ENCODE results near the gene RHOU.

RHOU gene

GRCh38 chr1:228739826-228740225 lies 4.5 kb downstream of the RHOU start:
- FAIRE-seq = no peak

GRCh38 chr1:228740543-228741317 lies 5.5 kb downstream of the RHOU start:
- FAIRE-seq = no peak

GRCh38 chr1:228742281-228742860 lies 7.1 kb downstream of the RHOU start:
- FAIRE-seq = no peak

- FAIRE-seq = no peak
These were observed 8.1 kb downstream of the RHOU start for GRCh38 chr1:228743405-228743804.

GRCh38 chr1:228744356-228744755 lies 9.1 kb downstream of the RHOU start:
- no peak for FAIRE-seq

- FAIRE-seq = no peak
These were observed 9.6 kb downstream of the RHOU start for GRCh38 chr1:228744918-228745317.

- no peak for FAIRE-seq
These were observed 10.2 kb downstream of the RHOU start for GRCh38 chr1:228745497-228745896.

GRCh38 chr1:228747301-228747935 lies 12.1 kb downstream of the RHOU start:
- no peak for FAIRE-seq

- FAIRE-seq = no peak
These were observed 12.8 kb downstream of the RHOU start for GRCh38 chr1:228748029-228748428.

GRCh38 chr1:228748431-228748830 lies 13.2 kb downstream of the RHOU start:
- no peak for FAIRE-seq

GRCh38 chr1:228749765-228750164 lies 14.5 kb downstream of the RHOU start:
- FAIRE-seq = no peak

GRCh38 chr1:228750915-228751314 lies 15.6 kb downstream of the RHOU start:
- FAIRE-seq = no peak

- no peak for FAIRE-seq
These were observed 16.2 kb downstream of the RHOU start for GRCh38 chr1:228751360-228752098.

GRCh38 chr1:228752258-228752657 lies 17.0 kb downstream of the RHOU start:
- FAIRE-seq = no peak

GRCh38 chr1:228752675-228753265 lies 17.5 kb downstream of the RHOU start:
- no peak for FAIRE-seq

- no peak for FAIRE-seq
These were observed 18.0 kb downstream of the RHOU start for GRCh38 chr1:228753287-228753686.

- no peak for FAIRE-seq
These were observed 18.6 kb downstream of the RHOU start for GRCh38 chr1:228753786-228754360.

- FAIRE-seq = no peak
These were observed 19.5 kb downstream of the RHOU start for GRCh38 chr1:228754646-228755268.

GRCh38 chr1:228755800-228756199 lies 20.5 kb downstream of the RHOU start:
- no peak for FAIRE-seq

GRCh38 chr1:228756457-228756856 lies 21.2 kb downstream of the RHOU start:
- no peak for FAIRE-seq

- no peak for FAIRE-seq
These were observed 23.2 kb downstream of the RHOU start for GRCh38 chr1:228758447-228758846.

- no peak for FAIRE-seq
These were observed 25.7 kb downstream of the RHOU start for GRCh38 chr1:228760979-228761378.
